ENCODE results near the gene NDUFB1. TPM values are rescaled to one million over a fixed set of nuclear protein-coding genes. Genes with fewer than 3 reads are reported as not detected.

Gene NDUFB1
- total RNA-seq, 1 donor from 2014 or later, result 145 TPM

DNA sequence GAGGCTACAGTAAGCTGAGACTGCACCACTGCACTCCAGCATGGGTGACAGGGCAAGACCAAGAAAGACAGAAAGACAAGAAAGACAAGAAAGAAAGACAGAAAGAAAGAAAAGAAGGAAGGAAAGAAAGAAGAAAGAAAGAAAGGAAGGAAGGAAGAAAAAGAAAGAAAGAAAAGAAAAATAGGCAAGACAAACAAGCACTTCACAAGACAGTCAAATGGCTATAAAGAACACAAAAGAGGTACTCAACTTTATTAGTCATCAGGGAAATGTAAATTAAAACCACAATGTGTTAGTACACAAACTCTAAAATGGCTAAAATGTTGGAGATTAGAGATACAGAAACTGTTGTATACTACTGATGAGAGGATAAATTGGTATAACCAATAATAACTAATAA is 21.7 kb downstream of the NDUFB1 start:
- DNase-seq (ENCODE audit: low spot score), result no peak

- DNase-seq (ENCODE audit: low spot score), result no peak
Measured at GRCh38 chr14:92093320-92093719, 28.2 kb downstream of the NDUFB1 start.

- no peak for DNase-seq (ENCODE audit: low spot score)
Measured at GRCh38 chr14:92088494-92088893, 33.0 kb downstream of the NDUFB1 start.

DNA sequence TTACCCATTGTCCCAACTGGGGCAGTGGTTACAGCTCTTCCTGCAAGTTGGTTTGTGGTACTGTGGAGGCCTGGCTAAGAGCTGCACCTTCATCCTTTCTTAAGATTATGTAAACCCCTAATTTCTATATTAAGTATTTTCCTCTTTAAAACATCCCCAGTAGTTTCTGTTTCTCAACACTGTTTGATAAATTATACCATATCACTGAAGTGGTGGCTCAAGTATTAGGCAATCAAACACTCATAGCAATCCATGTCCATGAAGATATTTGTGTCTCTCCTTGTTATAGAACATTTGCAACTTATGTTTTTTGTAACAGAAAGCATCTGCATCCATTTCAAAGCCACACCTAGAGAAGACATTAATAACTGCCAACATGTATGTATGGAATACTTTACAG is 47.0 kb downstream of the NDUFB1 start:
- no peak for DNase-seq (ENCODE audit: low spot score)

Other genes with a start within 250 kb of the NDUFB1 start
- 86.9 TPM for gene FBLN5, start 174.0 kb downstream of the NDUFB1 start, total RNA-seq (ENCODE audit: insufficient read depth, low replicate concordance)
- gene TRIP11, start 81.6 kb downstream of the NDUFB1 start, total RNA-seq (ENCODE audit: insufficient read depth, low replicate concordance), result 41.2 TPM
- 61.9 TPM for gene ATXN3, start 15.1 kb downstream of the NDUFB1 start, total RNA-seq (ENCODE audit: insufficient read depth, low replicate concordance)
- 68.4 TPM for gene CPSF2, start 263 bp upstream of the NDUFB1 start, total RNA-seq (ENCODE audit: insufficient read depth, low replicate concordance)
- gene SLC24A4, start 201.5 kb upstream of the NDUFB1 start, total RNA-seq (ENCODE audit: insufficient read depth, low replicate concordance), result 1.7 TPM

All from umbilical cord (tissue), 2 donors.